ENCODE results near the gene GP1BB. TPM values are rescaled to one million over a fixed set of nuclear protein-coding genes. Genes with fewer than 3 reads are reported as not detected.
A peak's percentile ranks its signal among the peaks of the same experiment; 100 is the strongest.

Gene GP1BB
- not detected in 2 replicates for total RNA-seq (2022)
- not detected for Bru-seq, nascent RNA
- BruChase-seq, experiment 1, labeled RNA remaining after a 6-hour chase, result percentile 28 among the genes with signal in this experiment
- BruChase-seq, experiment 2, labeled RNA remaining after a 2-hour chase, result percentile 37 among the genes with signal in this experiment
- long read RNA-seq, partial matches to known transcripts, result 0 of 1 reads
- long read RNA-seq, other reads (novel, unspliced or antisense), result 1 of 1 reads

- H3K4me1 Mint-ChIP-seq (ENCODE audit: low read depth, unreplicated experiment), result peaks cover 9% of the 10 kb centered on the region
- H3K36me3 Mint-ChIP-seq (ENCODE audit: insufficient read depth, unreplicated experiment), result peaks cover 24% of the 10 kb centered on the region
- CTCF ChIA-PET, result interaction anchor here (0.7 to 1.4 kb wide), 4 partner anchors 18 to 189 kb away, joined by 3 to 7 read pairs (median 3); no protein-coding TSS in a partner anchor
- H3K4me3 Mint-ChIP-seq (ENCODE audit: low read depth, unreplicated experiment), result peak within 1 kb of the TSS; percentile 69
- intact Hi-C loops (cut with micrococcal nuclease; ENCODE audit: unreplicated experiment), result no loop called here
- DNase-seq, result peak; percentile 60
- peak within 1 kb of the TSS; percentile 10 for H3K27ac Mint-ChIP-seq (ENCODE audit: unreplicated experiment)
- peaks cover 95% of the 10 kb centered on the region for H3K27me3 Mint-ChIP-seq (ENCODE audit: unreplicated experiment)
- BruUV-seq (replicated peaks), result no TSS peak
- H3K9me3 Mint-ChIP-seq (ENCODE audit: low read depth, unreplicated experiment), result no peaks in the 10 kb centered on the region
- TF ChIP-seq, protein P1, sequence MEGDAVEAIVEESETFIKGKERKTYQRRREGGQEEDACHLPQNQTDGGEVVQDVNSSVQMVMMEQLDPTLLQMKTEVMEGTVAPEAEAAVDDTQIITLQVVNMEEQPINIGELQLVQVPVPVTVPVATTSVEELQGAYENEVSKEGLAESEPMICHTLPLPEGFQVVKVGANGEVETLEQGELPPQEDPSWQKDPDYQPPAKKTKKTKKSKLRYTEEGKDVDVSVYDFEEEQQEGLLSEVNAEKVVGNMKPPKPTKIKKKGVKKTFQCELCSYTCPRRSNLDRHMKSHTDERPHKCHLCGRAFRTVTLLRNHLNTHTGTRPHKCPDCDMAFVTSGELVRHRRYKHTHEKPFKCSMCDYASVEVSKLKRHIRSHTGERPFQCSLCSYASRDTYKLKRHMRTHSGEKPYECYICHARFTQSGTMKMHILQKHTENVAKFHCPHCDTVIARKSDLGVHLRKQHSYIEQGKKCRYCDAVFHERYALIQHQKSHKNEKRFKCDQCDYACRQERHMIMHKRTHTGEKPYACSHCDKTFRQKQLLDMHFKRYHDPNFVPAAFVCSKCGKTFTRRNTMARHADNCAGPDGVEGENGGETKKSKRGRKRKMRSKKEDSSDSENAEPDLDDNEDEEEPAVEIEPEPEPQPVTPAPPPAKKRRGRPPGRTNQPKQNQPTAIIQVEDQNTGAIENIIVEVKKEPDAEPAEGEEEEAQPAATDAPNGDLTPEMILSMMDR (IDR thresholded peaks at IDR 0.05; ENCODE audit: unreplicated experiment), result peak; percentile 23
These were observed at the start of gene GP1BB for GRCh38 chr22:19723232-19723982. GP1BB (plus strand) TSS chr22:19723539; CDS start chr22:19723570, 31 bp downstream.

DNA sequence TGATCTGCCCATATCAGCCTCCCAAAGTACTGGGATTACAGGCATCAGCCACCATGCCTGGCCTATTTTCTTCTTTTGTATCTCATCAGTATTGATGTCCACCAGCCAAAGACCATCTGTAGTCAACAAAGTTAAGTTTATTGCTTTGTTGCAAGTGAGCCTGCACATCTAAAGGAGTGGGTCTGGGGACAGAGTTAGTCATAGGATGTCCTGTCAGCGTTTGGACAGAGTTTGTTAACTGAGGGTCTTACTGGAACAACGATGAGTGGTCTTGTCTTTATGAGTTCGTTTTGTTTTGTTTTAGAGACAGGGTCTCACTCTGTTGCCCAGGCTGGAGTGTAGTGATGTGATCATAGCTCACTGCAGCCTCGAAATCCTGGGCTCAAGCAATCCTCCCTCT lies 49.7 kb upstream of the GP1BB start:
- intact Hi-C loops (cut with micrococcal nuclease; ENCODE audit: unreplicated experiment), result no loop called here
- Mint-ChIP-seq H3K4me3 (ENCODE audit: low read depth, unreplicated experiment) (no peak overlapping the region), H3K4me1 (ENCODE audit: low read depth, unreplicated experiment) (no peaks in the 10 kb centered on the region), H3K27me3 (ENCODE audit: unreplicated experiment) (peaks cover 64% of the 10 kb centered on the region), H3K27ac (ENCODE audit: unreplicated experiment) (no peak overlapping the region), H3K36me3 (ENCODE audit: insufficient read depth, unreplicated experiment) (no peaks in the 10 kb centered on the region), H3K9me3 (ENCODE audit: low read depth, unreplicated experiment) (no peaks in the 10 kb centered on the region)
- TF ChIP-seq, protein P1 (IDR thresholded peaks at IDR 0.05; ENCODE audit: unreplicated experiment), result no peak
- no peak for DNase-seq
- CTCF ChIA-PET, result no interaction called here
- no TSS peak for BruUV-seq (replicated peaks)

DNA sequence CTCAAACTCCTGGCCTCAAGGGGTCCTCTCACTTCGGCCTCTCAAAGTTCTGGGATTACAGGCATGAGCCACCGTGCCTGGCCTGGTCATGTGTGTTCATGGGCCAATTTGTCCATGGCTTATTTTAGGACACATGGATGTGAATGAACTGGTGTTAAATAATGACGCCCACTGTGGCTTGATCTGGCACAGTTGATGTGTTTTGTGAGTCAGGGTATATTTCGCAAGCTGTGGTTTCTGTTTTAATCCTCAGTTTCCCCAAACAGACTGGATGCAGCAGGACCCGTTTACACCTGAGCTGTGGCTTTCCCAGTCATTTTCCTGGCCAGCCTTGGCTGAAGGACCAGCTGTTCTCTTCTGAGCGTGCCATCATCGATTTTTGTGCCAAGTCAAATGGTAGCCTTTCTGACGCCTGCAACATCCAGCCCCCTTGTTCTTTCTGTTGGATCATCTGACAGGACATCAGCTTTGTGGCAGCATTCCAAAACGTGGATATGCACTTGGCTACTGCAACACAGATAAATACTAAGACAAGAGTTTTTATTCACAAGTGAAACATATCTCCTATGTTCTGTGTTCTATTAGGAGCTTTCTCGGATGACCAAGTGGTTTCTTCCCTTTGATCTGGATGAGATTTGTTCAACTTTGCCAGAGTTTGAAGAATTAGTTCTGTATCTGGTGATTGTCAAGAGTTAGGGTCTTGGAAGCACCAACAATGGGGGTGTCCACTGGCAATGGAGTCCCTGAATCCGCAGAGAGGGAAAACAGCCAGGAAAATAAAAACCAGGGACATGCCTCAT lies 49.0 kb upstream of the GP1BB start:
- Mint-ChIP-seq H3K4me1 (ENCODE audit: low read depth, unreplicated experiment) (no peaks in the 10 kb centered on the region), H3K27me3 (ENCODE audit: unreplicated experiment) (peaks cover 64% of the 10 kb centered on the region), H3K4me3 (ENCODE audit: low read depth, unreplicated experiment) (no peak overlapping the region), H3K27ac (ENCODE audit: unreplicated experiment) (no peak overlapping the region), H3K9me3 (ENCODE audit: low read depth, unreplicated experiment) (no peaks in the 10 kb centered on the region), H3K36me3 (ENCODE audit: insufficient read depth, unreplicated experiment) (no peaks in the 10 kb centered on the region)
- no peak for DNase-seq
- TF ChIP-seq, protein P1 (IDR thresholded peaks at IDR 0.05; ENCODE audit: unreplicated experiment), result no peak
- intact Hi-C loops (cut with micrococcal nuclease; ENCODE audit: unreplicated experiment), result no loop called here
- CTCF ChIA-PET, result no interaction called here
- BruUV-seq (replicated peaks), result no TSS peak

DNA sequence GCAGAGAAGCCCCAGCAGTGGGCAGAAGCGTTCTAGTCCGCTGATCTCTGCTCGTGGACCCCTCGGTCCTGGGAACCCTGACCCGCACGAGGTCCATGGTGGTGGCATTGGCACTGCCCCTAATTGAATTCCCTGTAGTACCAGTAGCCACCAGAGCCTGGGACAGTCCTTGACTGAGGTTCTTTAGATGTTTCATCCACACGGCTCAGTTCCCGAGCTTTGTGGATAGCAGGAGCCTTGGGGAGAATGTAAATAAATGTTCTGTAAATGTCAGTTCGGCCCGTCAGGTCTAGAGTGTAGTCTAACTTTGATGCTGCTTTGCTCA lies 48.4 kb upstream of the GP1BB start:
- H3K36me3 Mint-ChIP-seq (ENCODE audit: insufficient read depth, unreplicated experiment), result no peaks in the 10 kb centered on the region
- H3K27ac Mint-ChIP-seq (ENCODE audit: unreplicated experiment), result no peak overlapping the region
- H3K4me1 Mint-ChIP-seq (ENCODE audit: low read depth, unreplicated experiment), result no peaks in the 10 kb centered on the region
- intact Hi-C loops (cut with micrococcal nuclease; ENCODE audit: unreplicated experiment), result no loop called here
- TF ChIP-seq, protein P1 (IDR thresholded peaks at IDR 0.05; ENCODE audit: unreplicated experiment), result no peak
- H3K27me3 Mint-ChIP-seq (ENCODE audit: unreplicated experiment), result peaks cover 64% of the 10 kb centered on the region
- CTCF ChIA-PET, result no interaction called here
- no TSS peak for BruUV-seq (replicated peaks)
- H3K9me3 Mint-ChIP-seq (ENCODE audit: low read depth, unreplicated experiment), result no peaks in the 10 kb centered on the region
- H3K4me3 Mint-ChIP-seq (ENCODE audit: low read depth, unreplicated experiment), result no peak overlapping the region
- DNase-seq, result no peak
